ENCODE data around the gene NAALADL2. TPM values are rescaled to one million over a fixed set of nuclear protein-coding genes. Genes with fewer than 3 reads are reported as not detected.

NAALADL2 gene
- total and polyA plus RNA-seq, 2 of the 13 experiments (the other 11 are each of a cell fraction or from before 2014, with no cell fraction given) = 0.08 TPM; not detected in 1

DNA sequence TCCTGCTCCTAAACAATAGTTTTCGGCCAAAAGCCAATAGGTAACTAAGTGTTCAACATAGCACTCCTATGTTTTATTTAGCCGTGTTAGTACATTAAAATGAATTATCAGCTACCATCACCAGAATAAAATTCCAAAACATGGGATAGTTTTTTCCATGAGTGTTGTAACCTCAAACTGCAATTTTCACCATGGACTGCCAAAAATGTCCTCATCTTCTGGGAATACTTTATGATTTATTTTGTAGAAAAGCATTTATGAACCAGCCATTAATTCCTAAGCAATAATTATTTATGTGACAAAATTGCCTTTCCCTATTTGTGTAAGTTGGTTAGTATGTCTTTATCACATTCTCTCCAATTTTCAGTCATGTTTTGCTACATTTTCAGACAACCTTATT lies 438.1 kb downstream of the NAALADL2 start:
- WGBS (ENCODE audit: low lambda C conversion rate) = 37% methylated on average over 2 of the region's 2 CpGs
- no peak for TF ChIP-seq SUZ12 (IDR thresholded peaks at IDR 0.05; ENCODE audit: low read depth, low read length)
- TF ChIP-seq KLF6 (CRISPR knock-in tag; IDR thresholded peaks at IDR 0.05) = no peak
- TF ChIP-seq TRIM22 (IDR thresholded peaks at IDR 0.05) = no peak
- TF ChIP-seq RARA (CRISPR knock-in tag; IDR thresholded peaks at IDR 0.05) = no peak
- no peak for TF ChIP-seq FOSL1 (CRISPR knock-in tag; IDR thresholded peaks at IDR 0.05; ENCODE audit: borderline replicate concordance)

DNA sequence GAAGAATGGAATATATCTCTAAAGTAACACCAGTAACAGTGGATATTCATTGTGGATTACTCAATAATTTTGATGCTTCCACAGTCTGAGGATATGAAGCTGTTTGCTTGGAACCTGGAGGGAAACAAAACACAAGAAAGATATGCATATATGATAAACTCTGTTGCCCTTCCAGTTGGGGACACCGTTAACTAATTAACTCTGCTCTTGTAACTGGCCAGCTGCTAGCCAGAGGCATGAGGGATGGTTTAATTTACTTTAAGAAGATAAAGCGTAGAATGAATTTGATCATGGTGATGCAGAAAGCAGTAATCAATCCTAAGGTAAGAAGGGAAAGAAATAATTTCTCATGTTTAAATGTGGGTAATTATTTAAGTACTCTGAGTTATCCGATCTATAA lies 442.6 kb downstream of the NAALADL2 start:
- intact Hi-C loops (cut with micrococcal nuclease; ENCODE audit: unreplicated experiment) (no loop called here), in situ Hi-C loops (cut with HindIII; ENCODE audit: extremely low pct_ligation_motif_present, low pct_unique_long_range_greater_than_20kb) (no loop called here)
- ATAC-seq (no peak), FAIRE-seq (no peak), DNase-seq (ENCODE audit: low spot score) (no peak)
- POLR2A ChIA-PET = no interaction called here
- Histone ChIP-seq H3K9me3 (ENCODE audit: low read length) (no peaks in the 10 kb centered on the region), H3K4me3 (replicated peaks in 1 of 3; ENCODE audit: insufficient read depth in 1 of 3, low read depth in 2 of 3, low read length in 3 of 3) (no peak overlapping the region), H3K9ac (ENCODE audit: insufficient read depth, low read depth, low read length) (no peak overlapping the region), H3K79me2 (ENCODE audit: insufficient read depth, low read length) (no peaks in the 10 kb centered on the region), H4K20me1 (ENCODE audit: insufficient read depth, low read length) (no peaks in the 10 kb centered on the region), H3K27ac (ENCODE audit: extremely low read length, insufficient read depth, low read length) (no peak overlapping the region), H3K4me1 (ENCODE audit: insufficient read depth, low read length) (no peaks in the 10 kb centered on the region), H3K27me3 (ENCODE audit: control insufficient read depth in 1 of 2, insufficient read depth in 2 of 2, low read length in 2 of 2) (no peaks in the 10 kb centered on the region), H3K4me2 (ENCODE audit: low read depth, low read length) (no peak overlapping the region), H2AFZ (ENCODE audit: low read length) (no peak overlapping the region), H3K36me3 (replicated peaks in 1 of 2; ENCODE audit: control insufficient read depth in 1 of 2, insufficient read depth in 2 of 2, low read length in 2 of 2) (no peaks in the 10 kb centered on the region)
- no peak for TF ChIP-seq ZFP1 (CRISPR knock-in tag; IDR thresholded peaks at IDR 0.05)
- no peak for TF ChIP-seq CCAR2 (optimal IDR thresholded peaks at IDR 0.05; ENCODE audit: low read depth, low read length)
- TF ChIP-seq, protein P1, sequence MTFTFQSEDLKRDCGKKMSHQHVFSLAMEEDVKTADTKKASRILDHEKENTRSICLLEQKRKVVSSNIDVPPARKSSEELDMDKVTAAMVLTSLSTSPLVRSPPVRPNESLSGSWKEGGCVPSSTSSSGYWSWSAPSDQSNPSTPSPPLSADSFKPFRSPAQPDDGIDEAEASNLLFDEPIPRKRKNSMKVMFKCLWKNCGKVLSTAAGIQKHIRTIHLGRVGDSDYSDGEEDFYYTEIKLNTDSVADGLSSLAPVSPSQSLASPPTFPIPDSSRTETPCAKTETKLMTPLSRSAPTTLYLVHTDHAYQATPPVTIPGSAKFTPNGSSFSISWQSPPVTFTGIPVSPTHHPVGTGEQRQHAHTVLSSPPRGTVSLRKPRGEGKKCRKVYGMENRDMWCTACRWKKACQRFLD (CRISPR knock-in tag; IDR thresholded peaks at IDR 0.05; ENCODE audit: borderline replicate concordance) = no peak
- no peak for TF ChIP-seq ZNF282 (IDR thresholded peaks at IDR 0.05; ENCODE audit: partially characterized antibody)
- no peak for TF ChIP-seq ZNF609 (CRISPR knock-in tag; IDR thresholded peaks at IDR 0.05; ENCODE audit: borderline replicate concordance)
- no peak for TF ChIP-seq ZNF713 (CRISPR knock-in tag; IDR thresholded peaks at IDR 0.05)
- TF ChIP-seq PHF5A (CRISPR knock-in tag; IDR thresholded peaks at IDR 0.05; ENCODE audit: low read depth, unreplicated experiment) = no peak
- no peak for TF ChIP-seq ZNF841 (CRISPR knock-in tag; IDR thresholded peaks at IDR 0.05; ENCODE audit: borderline replicate concordance)
- CTCF ChIA-PET (ENCODE audit: low intra/inter-chr PET ratio, low total read pairs) = no interaction called here
- BruUV-seq (replicated peaks) = no TSS peak
- WGBS (ENCODE audit: low lambda C conversion rate) = 26% methylated on average over 3 of the region's 3 CpGs

More for the DNA sequence above, 438.1 kb downstream of the NAALADL2 start:
- Histone ChIP-seq H3K27me3 (ENCODE audit: control insufficient read depth in 1 of 2, insufficient read depth in 2 of 2, low read length in 2 of 2) (no peaks in the 10 kb centered on the region), H3K4me3 (replicated peaks in 1 of 3; ENCODE audit: insufficient read depth in 1 of 3, low read depth in 2 of 3, low read length in 3 of 3) (no peak overlapping the region), H3K4me2 (ENCODE audit: low read depth, low read length) (no peak overlapping the region), H3K4me1 (ENCODE audit: insufficient read depth, low read length) (no peaks in the 10 kb centered on the region), H4K20me1 (ENCODE audit: insufficient read depth, low read length) (no peaks in the 10 kb centered on the region), H3K79me2 (ENCODE audit: insufficient read depth, low read length) (no peaks in the 10 kb centered on the region), H3K9ac (ENCODE audit: insufficient read depth, low read depth, low read length) (no peak overlapping the region), H2AFZ (ENCODE audit: low read length) (no peak overlapping the region), H3K27ac (ENCODE audit: extremely low read length, insufficient read depth, low read length) (no peak overlapping the region), H3K9me3 (ENCODE audit: low read length) (no peaks in the 10 kb centered on the region; the same call in 1 of the 2 replicates), H3K36me3 (replicated peaks in 1 of 2; ENCODE audit: control insufficient read depth in 1 of 2, insufficient read depth in 2 of 2, low read length in 2 of 2) (no peaks in the 10 kb centered on the region)
- in situ Hi-C loops (cut with HindIII; ENCODE audit: extremely low pct_ligation_motif_present, low pct_unique_long_range_greater_than_20kb) (no loop called here), intact Hi-C loops (cut with micrococcal nuclease; ENCODE audit: unreplicated experiment) (no loop called here)
- no peak for ATAC-seq
- no TSS peak for BruUV-seq (replicated peaks)
- no peak for DNase-seq (ENCODE audit: low spot score)
- ChIA-PET CTCF (ENCODE audit: low intra/inter-chr PET ratio, low total read pairs) (no interaction called here), POLR2A (no interaction called here)
- FAIRE-seq = no peak
